GM21529 (cell line): ENCODE measurements around the gene BUD31.
"Not testable (repeated sequence)": the region's sequence is repeated elsewhere in the genome, so short reads cannot be mapped to it uniquely, and the experiment has no call there.

Experiments
- ATAC-seq: cut with Tn5 transposase; IDR thresholded peaks from one replicate; pipeline ENCODE4 v1.9.1; 2021; ENCODE audit not compliant: unreplicated experiment

Gene BUD31

GRCh38 chr7:99408379-99409191 is at the start of gene BUD31, which contains the start of gene PDAP1:
Gene BUD31 (plus strand): TSS chr7:99408969. CDS start chr7:99411093, 2,124 bp downstream.
Gene PDAP1 (minus strand): TSS chr7:99408597. CDS start chr7:99408548, 49 bp downstream.
- peak; percentile 73 for ATAC-seq

GRCh38 chr7:99359465-99360154 is 49.2 kb upstream of the BUD31 start:
- ATAC-seq, result no peak

GRCh38 chr7:99362801-99363200 is 46.0 kb upstream of the BUD31 start:
- no peak for ATAC-seq

- no peak for ATAC-seq
These were observed 45.5 kb upstream of the BUD31 start for GRCh38 chr7:99363286-99363685.

GRCh38 chr7:99365318-99366141 is 43.2 kb upstream of the BUD31 start:
- ATAC-seq, result no peak

- no peak for ATAC-seq
These were observed 42.1 kb upstream of the BUD31 start for GRCh38 chr7:99366646-99367045.

- ATAC-seq, result no peak
These were observed 39.9 kb upstream of the BUD31 start for GRCh38 chr7:99368750-99369389.

GRCh38 chr7:99369767-99370391 is 38.9 kb upstream of the BUD31 start:
- no peak for ATAC-seq

GRCh38 chr7:99371376-99371920 is 37.3 kb upstream of the BUD31 start:
- ATAC-seq, result no peak

- no peak for ATAC-seq
These were observed 36.3 kb upstream of the BUD31 start for GRCh38 chr7:99372275-99373090.

GRCh38 chr7:99373091-99374066 is 35.4 kb upstream of the BUD31 start:
- ATAC-seq, result no peak

- ATAC-seq, result peak; percentile 59
These were observed 34.4 kb upstream of the BUD31 start, which contains the start of gene ARPC1B for GRCh38 chr7:99374111-99375064. Gene ARPC1B (plus strand): TSS chr7:99374730. CDS start chr7:99385715, 10,985 bp downstream.

- peak; percentile 46 for ATAC-seq
These were observed 33.5 kb upstream of the BUD31 start for GRCh38 chr7:99375070-99375807.

- peak; percentile 21 for ATAC-seq
These were observed 29.7 kb upstream of the BUD31 start for GRCh38 chr7:99379043-99379577.

- not testable (repeated sequence) for ATAC-seq
These were observed 29.1 kb upstream of the BUD31 start for GRCh38 chr7:99379693-99380031.
